GM12872 (cell line): ENCODE measurements around the gene EHD4.

Source experiments
- CTCF ChIP-seq: IDR thresholded peaks from 3 replicates; pipeline ENCODE4 v1.5.1; 2011; ENCODE audit warnings: low read depth, mild to moderate bottlenecking, low read length, moderate library complexity; ENCODE audit not compliant: insufficient read depth

EHD4 gene

GRCh38 chr15:41968701-41969100 is 3.7 kb downstream of the EHD4 start:
- TF ChIP-seq CTCF, result no peak

GRCh38 chr15:41967506-41968206 is 4.7 kb downstream of the EHD4 start:
- TF ChIP-seq CTCF, result no peak

- TF ChIP-seq CTCF, result no peak
These were observed 5.4 kb downstream of the EHD4 start for GRCh38 chr15:41966920-41967465.

- TF ChIP-seq CTCF, result no peak
These were observed 5.9 kb downstream of the EHD4 start for GRCh38 chr15:41966414-41966812.

GRCh38 chr15:41965441-41966413 is 6.6 kb downstream of the EHD4 start:
- no peak for TF ChIP-seq CTCF

- TF ChIP-seq CTCF, result no peak
These were observed 10.7 kb downstream of the EHD4 start for GRCh38 chr15:41961595-41962202.
